GM10847 (cell line): ENCODE results near the gene SLC4A4.

Experiments used
- POLR2A ChIP-seq: IDR thresholded peaks from 2 replicates; pipeline ENCODE4 v1.6.1; 2011; ENCODE audit not compliant: insufficient read length; ENCODE audit errors: extremely low read depth

SLC4A4 gene

GRCh38 chr4:71537551-71538065 lies 198.8 kb downstream of the SLC4A4 start:
- no peak for TF ChIP-seq POLR2A

- TF ChIP-seq POLR2A, result no peak
Observed at GRCh38 chr4:71538528-71538927, 199.7 kb downstream of the SLC4A4 start.

- TF ChIP-seq POLR2A, result no peak
Observed at GRCh38 chr4:71540749-71541269, 202.0 kb downstream of the SLC4A4 start.

- no peak for TF ChIP-seq POLR2A
Observed at GRCh38 chr4:71541541-71541940, 202.7 kb downstream of the SLC4A4 start.

- no peak for TF ChIP-seq POLR2A
Observed at GRCh38 chr4:71545168-71545567, 206.3 kb downstream of the SLC4A4 start.

- TF ChIP-seq POLR2A, result no peak
Observed at GRCh38 chr4:71549516-71550160, 210.8 kb downstream of the SLC4A4 start.

GRCh38 chr4:71550220-71551165 lies 211.7 kb downstream of the SLC4A4 start:
- no peak for TF ChIP-seq POLR2A

- TF ChIP-seq POLR2A, result no peak
Observed at GRCh38 chr4:71553605-71554004, 214.8 kb downstream of the SLC4A4 start.

GRCh38 chr4:71554025-71554424 lies 215.2 kb downstream of the SLC4A4 start:
- no peak for TF ChIP-seq POLR2A

- no peak for TF ChIP-seq POLR2A
Observed at GRCh38 chr4:71558248-71558647, 219.4 kb downstream of the SLC4A4 start.

- no peak for TF ChIP-seq POLR2A
Observed at GRCh38 chr4:71559957-71560571, 221.2 kb downstream of the SLC4A4 start.

GRCh38 chr4:71564775-71565174 lies 226.0 kb downstream of the SLC4A4 start:
- TF ChIP-seq POLR2A, result no peak

- TF ChIP-seq POLR2A, result no peak
Observed at GRCh38 chr4:71566856-71567255, 228.0 kb downstream of the SLC4A4 start.

GRCh38 chr4:71568131-71568530 lies 229.3 kb downstream of the SLC4A4 start:
- TF ChIP-seq POLR2A, result no peak

GRCh38 chr4:71570492-71570891 lies 231.7 kb downstream of the SLC4A4 start:
- no peak for TF ChIP-seq POLR2A
